ENCODE measurements around the gene MALRD1.

The MALRD1 gene

GRCh38 chr10:19623321-19623720 is 574.7 kb downstream of the MALRD1 start:
- H3K4me3 ChIP-seq (ENCODE audit: low read depth, low read length), result no peak overlapping the region
- DNase-seq (ENCODE audit: low read depth), result no peak
- no peak for TF ChIP-seq CTCF (IDR thresholded peaks at IDR 0.05; ENCODE audit: low read depth, low read length, missing control alignments)
- in situ Hi-C loops (cut with HindIII; ENCODE audit: low sequenced_read_pairs), result no loop called here

- no peak for TF ChIP-seq CTCF (IDR thresholded peaks at IDR 0.05; ENCODE audit: low read depth, low read length, missing control alignments)
- H3K4me3 ChIP-seq (ENCODE audit: low read depth, low read length), result no peak overlapping the region
- no peak for DNase-seq (ENCODE audit: low read depth)
- in situ Hi-C loops (cut with HindIII; ENCODE audit: low sequenced_read_pairs), result no loop called here
These were observed 577.6 kb downstream of the MALRD1 start for GRCh38 chr10:19626156-19626555.

- DNase-seq (ENCODE audit: low read depth), result no peak
- H3K4me3 ChIP-seq (ENCODE audit: low read depth, low read length), result no peak overlapping the region
- no peak for TF ChIP-seq CTCF (IDR thresholded peaks at IDR 0.05; ENCODE audit: low read depth, low read length, missing control alignments)
- in situ Hi-C loops (cut with HindIII; ENCODE audit: low sequenced_read_pairs), result no loop called here
These were observed 580.4 kb downstream of the MALRD1 start for GRCh38 chr10:19628767-19629560.

- DNase-seq (ENCODE audit: low read depth), result peak; percentile 41
- in situ Hi-C loops (cut with HindIII; ENCODE audit: low sequenced_read_pairs), result no loop called here
- peak; percentile 53 for TF ChIP-seq CTCF (IDR thresholded peaks at IDR 0.05; ENCODE audit: low read depth, low read length, missing control alignments)
- no peak overlapping the region for H3K4me3 ChIP-seq (ENCODE audit: low read depth, low read length)
These were observed 581.0 kb downstream of the MALRD1 start for GRCh38 chr10:19629567-19629966.

- in situ Hi-C loops (cut with HindIII; ENCODE audit: low sequenced_read_pairs), result no loop called here
- no peak for DNase-seq (ENCODE audit: low read depth)
- H3K4me3 ChIP-seq (ENCODE audit: low read depth, low read length), result no peak overlapping the region
- no peak for TF ChIP-seq CTCF (IDR thresholded peaks at IDR 0.05; ENCODE audit: low read depth, low read length, missing control alignments)
These were observed 585.6 kb downstream of the MALRD1 start for GRCh38 chr10:19634163-19634562.

GRCh38 chr10:19638182-19638895 is 589.7 kb downstream of the MALRD1 start:
- TF ChIP-seq CTCF (IDR thresholded peaks at IDR 0.05; ENCODE audit: low read depth, low read length, missing control alignments), result no peak
- no peak overlapping the region for H3K4me3 ChIP-seq (ENCODE audit: low read depth, low read length)
- peak; percentile 50 for DNase-seq (ENCODE audit: low read depth)
- in situ Hi-C loops (cut with HindIII; ENCODE audit: low sequenced_read_pairs), result no loop called here
